SK-N-MC (cell line): ENCODE data around the gene TMEM11.

ENCODE experiments used
- EZH2 ChIP-seq: fragments of 200-600 bp; sonication (generic); IDR thresholded peaks from one replicate; pipeline ENCODE4 v1.6.1; 2017; ENCODE audit warnings: antibody characterized with exemption
- FOXP2 ChIP-seq: optimal IDR thresholded peaks from 2 replicates; pipeline ENCODE3; 2011; ENCODE audit warnings: mild to moderate bottlenecking, moderate library complexity; ENCODE audit not compliant: insufficient read depth; ENCODE audit errors: extremely low read length, control extremely low read depth
- POLR2AphosphoS5 ChIP-seq: IDR thresholded peaks from 2 replicates; pipeline ENCODE4 v1.6.1; 2012; ENCODE audit warnings: mild to moderate bottlenecking, low read depth, low read length, borderline replicate concordance

DNA sequence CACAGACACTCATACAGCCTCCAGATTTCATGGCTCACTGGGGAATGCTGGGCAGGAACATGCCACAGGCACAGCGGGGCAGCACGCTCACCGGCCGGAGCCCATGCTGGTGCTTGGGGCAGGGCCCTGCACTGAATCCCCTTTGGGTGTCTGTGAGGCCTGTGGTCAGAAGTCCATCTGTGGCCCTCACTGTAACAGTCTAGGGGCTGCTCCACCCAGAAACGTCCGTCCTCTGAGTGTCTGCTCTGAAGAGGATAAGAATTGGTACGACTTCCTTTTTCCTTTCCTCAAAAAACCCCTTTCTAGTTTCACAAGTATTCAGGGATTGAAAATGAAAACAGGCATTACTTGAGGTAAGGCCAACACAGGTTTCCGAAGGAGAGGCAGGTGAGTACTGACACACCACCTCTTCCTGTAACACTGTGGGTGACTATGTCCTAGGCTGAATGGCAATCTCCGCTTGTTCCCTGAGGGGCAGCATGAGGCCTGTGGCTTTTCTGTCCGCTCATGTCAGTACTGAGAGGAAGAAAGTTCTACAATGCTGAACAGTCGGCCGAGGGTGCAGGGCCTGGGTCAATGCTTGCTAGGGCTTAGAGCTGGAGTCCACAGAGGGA lies 42.5 kb downstream of the TMEM11 start:
- no peak for TF ChIP-seq EZH2
- TF ChIP-seq POLR2AphosphoS5, result no peak
- TF ChIP-seq FOXP2, result no peak
